ENCODE data around the gene EPG5.

Gene EPG5

GRCh38 chr18:45801416-45802004, 165.6 kb downstream of the EPG5 start:
- no peak for TF ChIP-seq NFIC (IDR thresholded peaks at IDR 0.05)
- TF ChIP-seq YY1 (IDR thresholded peaks at IDR 0.05; ENCODE audit: low read depth) = no peak
- no peak for TF ChIP-seq ZBTB7A (IDR thresholded peaks at IDR 0.05; ENCODE audit: low read depth)
- no peak for TF ChIP-seq FOXM1 (IDR thresholded peaks at IDR 0.05; ENCODE audit: borderline replicate concordance, low read depth)
- no peak for TF ChIP-seq USF1 (IDR thresholded peaks at IDR 0.05)
- TF ChIP-seq REST (IDR thresholded peaks at IDR 0.05; ENCODE audit: low read depth) = no peak
- no peak for TF ChIP-seq RAD21 (IDR thresholded peaks at IDR 0.05; ENCODE audit: low read depth)
- no peak for TF ChIP-seq CREB1 (IDR thresholded peaks at IDR 0.05; ENCODE audit: low read depth)
- TF ChIP-seq EP300 (IDR thresholded peaks at IDR 0.05; ENCODE audit: borderline replicate concordance) = no peak
- TF ChIP-seq CEBPB (IDR thresholded peaks at IDR 0.05) = no peak
- no peak for TF ChIP-seq TEAD4 (IDR thresholded peaks at IDR 0.05)
- no peak for TF ChIP-seq EGR1 (IDR thresholded peaks at IDR 0.05)
- TF ChIP-seq TAF1 (IDR thresholded peaks at IDR 0.05; ENCODE audit: low read depth) = no peak
- no peak for TF ChIP-seq TCF12 (IDR thresholded peaks at IDR 0.05; ENCODE audit: low read depth)
- TF ChIP-seq MAX (IDR thresholded peaks at IDR 0.05) = no peak
